ENCODE results near the gene TMEM219. TPM values are rescaled to one million over a fixed set of nuclear protein-coding genes. Genes with fewer than 3 reads are reported as not detected.
A peak's percentile ranks its signal among the peaks of the same experiment; 100 is the strongest.

The TMEM219 gene
- total RNA-seq, 4 donors from 2014 or later, result 149 to 210 (median 158) TPM

DNA sequence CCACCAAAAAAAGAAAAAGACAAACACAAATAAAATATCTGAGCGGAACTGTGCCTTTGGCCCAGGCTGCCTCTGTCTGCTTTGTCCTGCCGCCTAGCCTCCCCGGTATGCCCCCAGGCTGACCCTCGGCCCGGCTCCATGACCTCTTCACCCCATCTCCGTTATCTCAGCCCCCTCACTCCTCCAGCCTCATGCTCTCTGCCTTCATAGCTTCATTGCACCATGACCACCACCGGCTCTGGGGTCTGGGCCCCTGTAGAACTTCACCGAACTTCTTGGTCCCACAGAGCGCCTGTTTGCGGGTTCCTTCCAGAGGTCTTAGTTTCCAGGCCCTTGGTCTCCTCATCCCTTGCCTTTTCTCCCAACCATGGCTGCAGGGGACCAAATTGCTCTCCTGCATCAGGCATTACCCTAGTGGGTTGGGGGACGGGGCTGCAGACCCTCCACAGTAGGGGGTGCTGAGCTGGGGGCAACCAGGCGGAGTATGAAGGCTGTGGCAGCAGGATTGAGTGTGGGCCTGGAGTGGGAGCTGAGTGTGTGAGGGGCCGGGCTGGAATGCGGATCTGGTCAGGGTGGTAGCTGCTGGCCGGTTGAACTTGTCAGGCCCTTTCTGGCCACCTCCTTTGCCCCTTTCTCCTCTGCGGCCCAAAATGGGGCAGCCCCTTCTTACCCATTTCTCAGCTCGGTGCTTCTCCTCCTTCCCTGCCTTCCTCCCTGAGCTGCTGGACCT, 26.6 kb downstream of the TMEM219 start:
- Histone ChIP-seq H3K27me3 (no peaks in the 10 kb centered on the region), H3K9me3 (no peaks in the 10 kb centered on the region), H3K4me1 (peaks cover 0 to 20% (median 6%) of the 10 kb centered on the region in 4 donors), H3K27ac (no peak overlapping the region), H3K4me3 (no peak overlapping the region), H3K36me3 (peaks cover 0 to 47% (median 22%) of the 10 kb centered on the region in 4 donors)
- no peak for DNase-seq
- WGBS, 2 donors (ENCODE audit: low coverage in 1 of 2), result 90% methylated on average over 17 of the region's 17 CpGs; no CpG with 5 or more reads in 1 of the 2 donors
- intact Hi-C loops (cut with DNase I; ENCODE audit: low total_unique reads), result no loop called here
- TF ChIP-seq EP300 (IDR thresholded peaks at IDR 0.05; ENCODE audit: low read depth) (no peak), POLR2AphosphoS5 (IDR thresholded peaks at IDR 0.05) (no peak), POLR2A (IDR thresholded peaks at IDR 0.05) (no peak), CTCF (IDR thresholded peaks at IDR 0.05) (no peak)
- in situ Hi-C loops (cut with MboI; ENCODE audit: low pct_ligation_motif_present in 1 of 4, low pct_unique_long_range_greater_than_20kb in 1 of 4, low sequenced_read_pairs in 3 of 4), result no loop called here

DNA sequence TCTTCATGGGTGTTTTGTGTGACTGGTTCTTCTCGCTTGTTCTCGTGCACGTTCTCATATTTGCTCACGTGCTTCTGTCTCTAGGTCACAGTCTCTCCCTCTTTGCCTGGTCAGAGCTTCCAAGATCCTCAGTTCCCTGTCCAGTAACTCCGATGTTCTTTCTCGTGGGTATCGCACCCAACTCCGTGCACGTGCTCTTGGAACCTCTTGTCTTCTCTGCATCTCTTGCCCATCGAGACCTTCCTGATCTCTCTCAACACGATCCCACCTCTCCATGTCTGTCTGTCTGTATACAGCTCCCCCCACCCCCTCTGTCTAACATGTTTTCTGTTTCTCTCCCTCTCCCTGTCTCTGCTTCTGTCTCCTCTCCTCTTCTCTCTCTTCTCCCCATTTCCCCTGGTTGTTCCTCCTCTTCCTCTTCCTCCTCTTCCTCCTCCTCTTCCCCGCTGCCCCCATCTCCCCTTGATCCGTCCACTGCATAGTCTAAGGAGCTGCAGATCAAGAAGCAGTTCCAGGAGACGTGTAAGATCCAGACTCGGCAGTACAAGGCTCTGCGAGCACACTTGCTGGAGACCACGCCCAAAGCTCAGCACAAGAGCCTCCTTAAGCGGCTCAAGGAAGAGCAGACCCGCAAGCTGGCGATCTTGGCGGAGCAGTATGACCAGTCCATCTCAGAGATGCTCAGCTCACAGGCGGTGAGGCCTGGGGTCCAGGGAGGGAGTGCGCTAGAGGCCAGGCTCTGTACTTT, 27.4 kb downstream of the TMEM219 start:
- TF ChIP-seq POLR2AphosphoS5 (IDR thresholded peaks at IDR 0.05) (no peak), EP300 (IDR thresholded peaks at IDR 0.05; ENCODE audit: low read depth) (no peak), CTCF (IDR thresholded peaks at IDR 0.05) (no peak), POLR2A (IDR thresholded peaks at IDR 0.05) (no peak)
- Histone ChIP-seq H3K27ac (peak overlapping the region; percentile 59 to 74 (median 60)), H3K27me3 (no peaks in the 10 kb centered on the region), H3K9me3 (no peaks in the 10 kb centered on the region), H3K36me3 (peaks cover 0 to 40% (median 18%) of the 10 kb centered on the region in 4 donors), H3K4me1 (peaks cover 0 to 26% (median 10%) of the 10 kb centered on the region in 4 donors), H3K4me3 (no peak overlapping the region)
- in situ Hi-C loops (cut with MboI; ENCODE audit: low pct_ligation_motif_present in 1 of 4, low pct_unique_long_range_greater_than_20kb in 1 of 4, low sequenced_read_pairs in 3 of 4) (no loop called here), intact Hi-C loops (cut with DNase I; ENCODE audit: low total_unique reads) (no loop called here)
- DNase-seq, result peak; percentile 39
- 68 to 88% methylated on average over 13 to 23 of the region's 23 CpGs for WGBS, 2 donors (ENCODE audit: low coverage in 1 of 2)

DNA sequence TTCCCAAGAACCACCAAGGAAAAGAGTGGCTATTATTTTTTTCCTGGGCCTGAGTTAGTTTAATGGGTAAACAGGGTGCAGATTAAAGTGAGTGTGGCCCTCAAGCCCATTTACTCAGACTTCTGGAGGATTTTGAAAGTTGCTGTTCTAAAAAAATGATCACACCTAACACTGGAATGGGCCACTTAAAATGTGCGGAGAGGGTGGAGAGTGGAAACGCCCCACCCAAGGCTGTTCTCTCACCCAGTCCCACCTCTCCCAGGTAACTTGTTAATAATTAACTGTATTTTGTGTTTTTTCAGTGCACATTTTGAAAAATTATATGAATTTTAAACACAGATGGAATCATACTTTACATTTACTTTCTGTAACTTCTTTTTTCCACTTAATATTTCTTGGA, 28.2 kb downstream of the TMEM219 start:
- WGBS, 2 donors (ENCODE audit: low coverage in 1 of 2), result 60 to 63% methylated on average over 1 to 2 of the region's 2 CpGs
- Histone ChIP-seq H3K36me3 (peaks cover 0 to 32% (median 15%) of the 10 kb centered on the region in 4 donors), H3K9me3 (no peaks in the 10 kb centered on the region), H3K27ac (peak overlapping the region; percentile 59 to 74 (median 60)), H3K4me1 (peaks cover 7 to 34% (median 17%) of the 10 kb centered on the region in 4 donors), H3K27me3 (no peaks in the 10 kb centered on the region), H3K4me3 (no peak overlapping the region)
- in situ Hi-C loops (cut with MboI; ENCODE audit: low pct_ligation_motif_present in 1 of 4, low pct_unique_long_range_greater_than_20kb in 1 of 4, low sequenced_read_pairs in 3 of 4) (no loop called here), intact Hi-C loops (cut with DNase I; ENCODE audit: low total_unique reads) (no loop called here)
- DNase-seq, result peak; percentile 44
- TF ChIP-seq CTCF (IDR thresholded peaks at IDR 0.05) (no peak), POLR2A (IDR thresholded peaks at IDR 0.05) (no peak), EP300 (IDR thresholded peaks at IDR 0.05; ENCODE audit: low read depth) (no peak), POLR2AphosphoS5 (IDR thresholded peaks at IDR 0.05) (no peak)

- H3K4me1 ChIP-seq, result peaks cover 7 to 34% (median 19%) of the 10 kb centered on the region in 4 donors
Observed at GRCh38 chr16:29990883-29991570, 29.1 kb downstream of the TMEM219 start.

More at GRCh38 chr16:29990883-29991570, 29.1 kb downstream of the TMEM219 start:
- in situ Hi-C loops (cut with MboI; ENCODE audit: low pct_ligation_motif_present in 1 of 4, low pct_unique_long_range_greater_than_20kb in 1 of 4, low sequenced_read_pairs in 3 of 4), result no loop called here
- Histone ChIP-seq H3K27ac (peak overlapping the region in 1 of 4 donors; percentile 18), H3K36me3 (peaks cover 0 to 22% (median 10%) of the 10 kb centered on the region in 4 donors), H3K4me3 (no peak overlapping the region), H3K9me3 (no peaks in the 10 kb centered on the region), H3K27me3 (no peaks in the 10 kb centered on the region)
- DNase-seq, result no peak
- WGBS, 2 donors (ENCODE audit: low coverage in 1 of 2), result 89% methylated on average over 32 of the region's 35 CpGs; no CpG with 5 or more reads in 1 of the 2 donors
- intact Hi-C loops (cut with DNase I; ENCODE audit: low total_unique reads), result no loop called here
- TF ChIP-seq EP300 (IDR thresholded peaks at IDR 0.05; ENCODE audit: low read depth) (no peak), POLR2A (IDR thresholded peaks at IDR 0.05) (no peak)

Measured in transverse colon (tissue), 4 donors.